ENCODE data around the gene SLC10A7.

The SLC10A7 gene

GRCh38 chr4:146343776-146344175 is 178.0 kb downstream of the SLC10A7 start:
- DNase-seq: no peak

- no peak for DNase-seq
These were observed 178.5 kb downstream of the SLC10A7 start for GRCh38 chr4:146343199-146343598.

- DNase-seq: peak; percentile 18
These were observed 179.0 kb downstream of the SLC10A7 start for GRCh38 chr4:146342600-146343192.

GRCh38 chr4:146340798-146341197 is 180.9 kb downstream of the SLC10A7 start:
- DNase-seq: no peak

GRCh38 chr4:146338512-146338911 is 183.2 kb downstream of the SLC10A7 start:
- DNase-seq: no peak

GRCh38 chr4:146336410-146336807 is 185.3 kb downstream of the SLC10A7 start:
- DNase-seq: no peak

- no peak for DNase-seq
These were observed 185.9 kb downstream of the SLC10A7 start for GRCh38 chr4:146335763-146336409.

- no peak for DNase-seq
These were observed 186.8 kb downstream of the SLC10A7 start for GRCh38 chr4:146334862-146335449.

GRCh38 chr4:146333895-146334262 is 187.9 kb downstream of the SLC10A7 start:
- DNase-seq: no peak

- no peak for DNase-seq
These were observed 188.4 kb downstream of the SLC10A7 start for GRCh38 chr4:146333187-146333894.

- no peak for DNase-seq
These were observed 191.3 kb downstream of the SLC10A7 start for GRCh38 chr4:146330392-146330791.

GRCh38 chr4:146329050-146329716 is 192.6 kb downstream of the SLC10A7 start:
- no peak for DNase-seq

- DNase-seq: no peak
These were observed 193.7 kb downstream of the SLC10A7 start for GRCh38 chr4:146327859-146328650.

GRCh38 chr4:146318894-146319293 is 202.8 kb downstream of the SLC10A7 start:
- DNase-seq: no peak

GRCh38 chr4:146317783-146318182 is 204.0 kb downstream of the SLC10A7 start:
- DNase-seq: no peak

- no peak for DNase-seq
These were observed 206.6 kb downstream of the SLC10A7 start for GRCh38 chr4:146315184-146315583.

GRCh38 chr4:146311238-146311970 is 210.3 kb downstream of the SLC10A7 start:
- DNase-seq: no peak

GRCh38 chr4:146310319-146311021 is 211.3 kb downstream of the SLC10A7 start:
- DNase-seq: no peak

- DNase-seq: no peak
These were observed 212.8 kb downstream of the SLC10A7 start for GRCh38 chr4:146308951-146309350.

- DNase-seq: no peak
These were observed 218.9 kb downstream of the SLC10A7 start for GRCh38 chr4:146302822-146303221.

GRCh38 chr4:146299607-146300006 is 222.1 kb downstream of the SLC10A7 start:
- no peak for DNase-seq
